Large intestine (tissue), 12 donors: Measurements from ENCODE around the gene SNRPN. TPM values are rescaled to one million over a fixed set of nuclear protein-coding genes. Genes with fewer than 3 reads are reported as not detected.
"Not testable (repeated sequence)": the region's sequence is repeated elsewhere in the genome, so short reads cannot be mapped to it uniquely, and the experiment has no call there.

Experiments used
- DNase-seq, 2 donors: peaks; one replicate each; pipeline versions ENCODE4 v3.0.0 to v3.0.0-alpha.2; 2013
- H3K27ac ChIP-seq: one replicate; pipeline ENCODE4 v1.5.1; 2013; ENCODE audit warnings: low read length
- H3K27me3 ChIP-seq: 2 replicates; pipeline ENCODE4 v1.6.1; 2013; ENCODE audit warnings: low read length; ENCODE audit not compliant: control insufficient read depth, insufficient read depth
- H3K36me3 ChIP-seq: 2 replicates; pipeline ENCODE4 v1.6.1; 2013; ENCODE audit warnings: low read length; ENCODE audit not compliant: control insufficient read depth, insufficient read depth
- H3K4me1 ChIP-seq: one replicate; pipeline ENCODE4 v1.6.1; 2013; ENCODE audit warnings: low read length; ENCODE audit not compliant: control insufficient read depth, insufficient read depth
- H3K4me3 ChIP-seq: one replicate; pipeline ENCODE4 v1.5.1; 2013; ENCODE audit warnings: low read length
- H3K9me3 ChIP-seq: one replicate; pipeline ENCODE4 v1.6.1; 2013; ENCODE audit warnings: mild to moderate bottlenecking, low read depth, low read length, moderate library complexity; ENCODE audit not compliant: control insufficient read depth
- WGBS: methylation state at CpG from one replicate; pipeline ENCODE4 v1.1.5; 2013; ENCODE audit warnings: low lambda C conversion rate; ENCODE audit not compliant: insufficient coverage; 5-methylcytosine and 5-hydroxymethylcytosine counted together
- long read RNA-seq, 11 donors: transcript quantifications; one replicate each; lab custom pipeline, GENCODE V29; 2026
- polyA plus RNA-seq: library from polyadenylated mRNA; unstranded; fragments of 120-200 nt; gene quantifications from one replicate; pipeline ENCODE4 v1.2.1, GENCODE V29; 2013

Gene SNRPN
- 82.7 TPM for polyA plus RNA-seq
- long read RNA-seq, donor 1, transcript SNRPN-202 (10 exons, 1,528 nt): major isoform, 19 of 30 reads
- long read RNA-seq, donor 1, partial matches to known transcripts: 10 of 30 reads
- long read RNA-seq, donor 1, other reads (novel, unspliced or antisense): 0 of 30 reads
- long read RNA-seq, donor 2, transcript SNRPN-202 (10 exons, 1,528 nt): major isoform, 42 of 80 reads
- long read RNA-seq, donor 2, partial matches to known transcripts: 33 of 80 reads
- long read RNA-seq, donor 2, other reads (novel, unspliced or antisense): 0 of 80 reads
- long read RNA-seq, donor 3: 0 reads
- long read RNA-seq, donor 4, partial matches to known transcripts: 0 of 4 reads
- long read RNA-seq, donor 4, other reads (novel, unspliced or antisense): 0 of 4 reads
- long read RNA-seq, donor 5, transcript SNRPN-202 (10 exons, 1,528 nt): major isoform, 17 of 36 reads
- long read RNA-seq, donor 5, partial matches to known transcripts: 18 of 36 reads
- long read RNA-seq, donor 5, other reads (novel, unspliced or antisense): 0 of 36 reads
- long read RNA-seq, donor 6, transcript SNRPN-202 (10 exons, 1,528 nt): major isoform, 31 of 82 reads
- long read RNA-seq, donor 6, partial matches to known transcripts: 50 of 82 reads
- long read RNA-seq, donor 6, other reads (novel, unspliced or antisense): 0 of 82 reads
- long read RNA-seq, donor 7, transcript SNRPN-202 (10 exons, 1,528 nt): major isoform, 20 of 39 reads
- long read RNA-seq, donor 7, partial matches to known transcripts: 16 of 39 reads
- long read RNA-seq, donor 7, other reads (novel, unspliced or antisense): 0 of 39 reads
- long read RNA-seq, donor 8, transcript SNRPN-202 (10 exons, 1,528 nt): major isoform, 46 of 82 reads
- long read RNA-seq, donor 8, partial matches to known transcripts: 36 of 82 reads
- long read RNA-seq, donor 8, other reads (novel, unspliced or antisense): 0 of 82 reads
- long read RNA-seq, donor 9, transcript SNRPN-202 (10 exons, 1,528 nt): major isoform, 33 of 58 reads
- long read RNA-seq, donor 9, partial matches to known transcripts: 24 of 58 reads
- long read RNA-seq, donor 9, other reads (novel, unspliced or antisense): 0 of 58 reads
- long read RNA-seq, donor 10, transcript SNRPN-202 (10 exons, 1,528 nt): major isoform, 43 of 79 reads
- long read RNA-seq, donor 10, partial matches to known transcripts: 33 of 79 reads
- long read RNA-seq, donor 10, other reads (novel, unspliced or antisense): 0 of 79 reads
- long read RNA-seq, donor 11, transcript SNRPN-202 (10 exons, 1,528 nt): major isoform, 41 of 53 reads
- long read RNA-seq, donor 11, partial matches to known transcripts: 12 of 53 reads
- long read RNA-seq, donor 11, other reads (novel, unspliced or antisense): 0 of 53 reads

GRCh38 chr15:24954783-24955530 is at the start of gene SNRPN, which contains the start of gene SNURF:
Gene SNRPN, plus strand, starts transcription at chr15:24954987. Its CDS starts 19,467 bp downstream, at chr15:24974454.
Gene SNURF, plus strand, starts transcription at chr15:24954987. Its CDS starts 62 bp downstream, at chr15:24955049.
- DNase-seq: peak; percentile 60 to 71
- 80% methylated on average over 1 of the region's 47 CpGs for WGBS
- Histone ChIP-seq H3K4me3 (peak within 1 kb of the TSS; percentile 94), H3K36me3 (no peaks in the 10 kb centered on the region), H3K4me1 (no peaks in the 10 kb centered on the region), H3K27ac (peak within 1 kb of the TSS; percentile 91), H3K27me3 (no peaks in the 10 kb centered on the region), H3K9me3 (peaks cover 17% of the 10 kb centered on the region)

GRCh38 chr15:24916305-24917009 is 38.3 kb upstream of the SNRPN start:
- no peak for DNase-seq
- Histone ChIP-seq H3K4me3 (no peak overlapping the region), H3K36me3 (no peaks in the 10 kb centered on the region), H3K27ac (no peak overlapping the region), H3K27me3 (no peaks in the 10 kb centered on the region), H3K9me3 (peaks cover 3% of the 10 kb centered on the region), H3K4me1 (no peaks in the 10 kb centered on the region)
- 83% methylated on average over 1 of the region's 8 CpGs for whole genome bisulfite sequencing

GRCh38 chr15:24917431-24917830 is 37.4 kb upstream of the SNRPN start:
- Histone ChIP-seq H3K4me1 (no peaks in the 10 kb centered on the region), H3K9me3 (peaks cover 3% of the 10 kb centered on the region), H3K27ac (no peak overlapping the region), H3K27me3 (no peaks in the 10 kb centered on the region), H3K4me3 (no peak overlapping the region), H3K36me3 (no peaks in the 10 kb centered on the region)
- DNase-seq: no peak
- WGBS: 92% methylated on average over 2 of the region's 14 CpGs

GRCh38 chr15:24919446-24919845 is 35.3 kb upstream of the SNRPN start:
- Histone ChIP-seq H3K4me1 (no peaks in the 10 kb centered on the region), H3K36me3 (no peaks in the 10 kb centered on the region), H3K27me3 (no peaks in the 10 kb centered on the region), H3K27ac (peak overlapping the region; percentile 12), H3K4me3 (no peak overlapping the region), H3K9me3 (peaks cover 3% of the 10 kb centered on the region)
- WGBS: 70% methylated on average over 2 of the region's 2 CpGs
- peak in 1 of 2 donors; percentile 17 for DNase-seq

GRCh38 chr15:24922781-24923180 is 32.0 kb upstream of the SNRPN start:
- H3K36me3 ChIP-seq, DNase-seq, H3K27me3 ChIP-seq, H3K27ac ChIP-seq, H3K4me3 ChIP-seq, H3K4me1 ChIP-seq, H3K9me3 ChIP-seq: not testable (repeated sequence)
- no CpG with 5 or more reads among the region's 6 CpGs for WGBS

GRCh38 chr15:24924153-24924552 is 30.6 kb upstream of the SNRPN start:
- WGBS: 29% methylated on average over 1 of the region's 3 CpGs
- H3K4me1 ChIP-seq: no peaks in the 10 kb centered on the region
- no peaks in the 10 kb centered on the region for H3K9me3 ChIP-seq
- no peak overlapping the region for H3K4me3 ChIP-seq
- no peaks in the 10 kb centered on the region for H3K36me3 ChIP-seq
- DNase-seq: peak in 1 of 2 donors; percentile 13
- peak overlapping the region; percentile 32 for H3K27ac ChIP-seq
- no peaks in the 10 kb centered on the region for H3K27me3 ChIP-seq

GRCh38 chr15:24924621-24925020 is 30.2 kb upstream of the SNRPN start:
- H3K36me3 ChIP-seq: no peaks in the 10 kb centered on the region
- WGBS: no CpG with 5 or more reads among the region's 2 CpGs
- H3K4me1 ChIP-seq: no peaks in the 10 kb centered on the region
- peak; percentile 13 to 36 for DNase-seq
- H3K27me3 ChIP-seq: no peaks in the 10 kb centered on the region
- no peaks in the 10 kb centered on the region for H3K9me3 ChIP-seq
- peak overlapping the region; percentile 32 for H3K27ac ChIP-seq
- H3K4me3 ChIP-seq: no peak overlapping the region

- WGBS: no CpG with 5 or more reads among the region's 10 CpGs
- H3K4me3 ChIP-seq, H3K36me3 ChIP-seq, DNase-seq, H3K9me3 ChIP-seq, H3K4me1 ChIP-seq, H3K27ac ChIP-seq, H3K27me3 ChIP-seq: not testable (repeated sequence)
These were observed 22.7 kb upstream of the SNRPN start for GRCh38 chr15:24931874-24932732.
